HFF-Myc (cell line): ENCODE measurements around the gene IFNGR1.

Source experiments
- DNase-seq: peaks from one replicate; pipeline ENCODE4 v3.0.0-alpha.2; 2011; ENCODE audit warnings: low read depth; ENCODE audit errors: extremely low read depth
- H3K4me3 ChIP-seq: replicated peaks from 2 replicates; pipeline ENCODE4 v1.5.1; 2011; ENCODE audit warnings: low read depth, mild to moderate bottlenecking, control low read depth, low read length
- TF ChIP-seq, protein P1 (sequence below): IDR thresholded peaks from 2 replicates; pipeline ENCODE4 v1.5.1; 2012; ENCODE audit warnings: mild to moderate bottlenecking, low read depth, low read length, control low read depth; ENCODE audit errors: missing control alignments

Gene IFNGR1

DNA sequence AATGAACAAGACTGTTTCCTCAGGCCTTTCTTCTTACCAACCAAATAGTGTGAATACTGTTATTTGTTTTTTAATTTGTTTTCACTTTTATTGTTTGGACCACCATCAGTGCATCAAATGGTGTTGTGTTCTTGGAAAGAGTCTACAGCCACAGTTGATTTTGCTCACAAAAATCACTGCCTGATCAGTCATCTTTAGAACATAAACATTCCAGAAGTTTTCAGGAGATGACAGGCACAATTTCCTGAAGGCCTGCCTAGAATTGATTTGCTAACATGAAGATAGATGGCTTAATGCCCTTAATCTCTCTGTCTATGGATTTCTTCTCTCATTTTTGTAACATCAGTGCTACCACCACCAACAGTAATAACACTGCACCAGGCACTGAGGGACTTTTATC, 59.3 kb downstream of the IFNGR1 start:
- H3K4me3 ChIP-seq: no peak overlapping the region
- DNase-seq: no peak
- TF ChIP-seq, protein P1, sequence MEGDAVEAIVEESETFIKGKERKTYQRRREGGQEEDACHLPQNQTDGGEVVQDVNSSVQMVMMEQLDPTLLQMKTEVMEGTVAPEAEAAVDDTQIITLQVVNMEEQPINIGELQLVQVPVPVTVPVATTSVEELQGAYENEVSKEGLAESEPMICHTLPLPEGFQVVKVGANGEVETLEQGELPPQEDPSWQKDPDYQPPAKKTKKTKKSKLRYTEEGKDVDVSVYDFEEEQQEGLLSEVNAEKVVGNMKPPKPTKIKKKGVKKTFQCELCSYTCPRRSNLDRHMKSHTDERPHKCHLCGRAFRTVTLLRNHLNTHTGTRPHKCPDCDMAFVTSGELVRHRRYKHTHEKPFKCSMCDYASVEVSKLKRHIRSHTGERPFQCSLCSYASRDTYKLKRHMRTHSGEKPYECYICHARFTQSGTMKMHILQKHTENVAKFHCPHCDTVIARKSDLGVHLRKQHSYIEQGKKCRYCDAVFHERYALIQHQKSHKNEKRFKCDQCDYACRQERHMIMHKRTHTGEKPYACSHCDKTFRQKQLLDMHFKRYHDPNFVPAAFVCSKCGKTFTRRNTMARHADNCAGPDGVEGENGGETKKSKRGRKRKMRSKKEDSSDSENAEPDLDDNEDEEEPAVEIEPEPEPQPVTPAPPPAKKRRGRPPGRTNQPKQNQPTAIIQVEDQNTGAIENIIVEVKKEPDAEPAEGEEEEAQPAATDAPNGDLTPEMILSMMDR: no peak

DNA sequence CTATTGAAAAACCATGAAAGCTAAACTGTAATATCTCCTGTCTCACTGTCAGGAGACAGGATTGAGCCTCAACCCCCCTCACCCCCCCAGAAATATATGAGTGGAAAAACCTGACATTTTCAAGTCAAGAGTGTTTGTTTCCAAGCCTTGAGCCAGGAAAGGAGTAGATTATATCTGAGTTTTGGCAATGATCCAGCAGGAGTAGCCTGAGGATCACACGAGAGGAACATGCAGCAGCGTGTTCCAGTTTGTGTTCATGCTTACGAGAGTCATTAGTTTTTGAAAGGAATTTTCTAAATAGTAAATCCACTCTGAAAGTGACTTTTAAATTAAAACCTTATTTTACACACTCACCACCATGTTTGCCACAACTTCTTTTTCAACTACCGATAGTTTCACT, 61.6 kb downstream of the IFNGR1 start:
- TF ChIP-seq, protein P1: no peak
- no peak overlapping the region for H3K4me3 ChIP-seq
- DNase-seq: no peak

DNA sequence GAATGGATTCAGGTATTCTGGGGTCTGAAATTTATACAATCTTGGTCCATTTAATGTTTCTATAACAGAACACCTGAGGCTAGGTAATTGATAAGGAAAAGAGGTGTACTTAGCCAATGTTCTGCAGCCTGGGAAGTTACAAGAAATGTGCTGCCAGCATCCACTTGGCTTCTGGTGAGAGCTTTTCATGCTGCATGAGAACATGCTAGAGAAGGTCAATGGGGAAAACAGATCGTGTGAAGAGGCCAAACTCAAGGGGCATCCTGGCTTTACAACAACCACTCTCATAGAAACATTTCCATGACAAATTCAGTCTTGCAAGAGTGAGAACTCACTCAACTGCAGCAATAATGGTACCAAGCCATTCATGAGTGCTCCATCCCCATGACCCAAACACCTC, 62.5 kb downstream of the IFNGR1 start:
- TF ChIP-seq, protein P1: no peak
- H3K4me3 ChIP-seq: no peak overlapping the region
- DNase-seq: no peak

DNA sequence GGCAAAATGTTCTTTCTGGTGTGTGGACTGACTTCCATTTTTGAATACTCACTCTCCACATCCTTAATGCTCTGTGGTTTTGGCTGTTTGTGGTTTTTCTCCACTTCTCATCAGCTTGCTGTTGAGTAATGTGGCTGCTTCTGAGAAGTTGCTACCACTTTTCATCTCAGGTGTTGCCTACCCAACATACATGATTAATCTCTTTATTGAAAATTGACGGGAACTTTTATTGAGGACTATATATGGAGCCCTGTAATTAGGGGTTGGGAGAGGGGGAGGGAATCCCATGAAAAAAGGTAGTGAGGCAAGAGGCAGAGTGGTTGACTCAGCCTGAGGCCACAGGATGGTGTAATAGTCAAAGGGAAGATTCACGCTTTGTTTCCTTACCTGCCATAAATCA, 63.4 kb downstream of the IFNGR1 start:
- no peak overlapping the region for H3K4me3 ChIP-seq
- TF ChIP-seq, protein P1: no peak
- DNase-seq: no peak

DNA sequence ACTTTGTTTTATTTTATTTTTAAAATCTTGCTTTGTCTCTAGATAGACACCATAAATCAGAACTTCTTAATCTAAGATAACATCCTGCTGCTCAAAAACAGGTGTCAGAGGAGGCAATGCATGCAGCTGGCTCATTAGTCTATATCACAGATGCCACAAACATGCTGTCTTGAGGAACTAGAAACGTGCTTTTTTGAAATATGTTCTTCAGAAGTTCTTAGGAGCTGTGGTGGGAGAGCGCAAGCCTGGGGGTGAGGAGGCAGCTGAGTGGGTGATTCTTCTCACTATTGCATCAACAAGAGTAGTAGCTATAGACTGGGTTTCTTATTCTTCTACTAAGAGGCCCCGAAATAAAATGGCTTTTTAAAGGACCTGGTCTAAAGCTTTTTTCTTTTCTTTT, 69.1 kb downstream of the IFNGR1 start:
- TF ChIP-seq, protein P1: no peak
- H3K4me3 ChIP-seq: no peak overlapping the region
- DNase-seq: no peak

DNA sequence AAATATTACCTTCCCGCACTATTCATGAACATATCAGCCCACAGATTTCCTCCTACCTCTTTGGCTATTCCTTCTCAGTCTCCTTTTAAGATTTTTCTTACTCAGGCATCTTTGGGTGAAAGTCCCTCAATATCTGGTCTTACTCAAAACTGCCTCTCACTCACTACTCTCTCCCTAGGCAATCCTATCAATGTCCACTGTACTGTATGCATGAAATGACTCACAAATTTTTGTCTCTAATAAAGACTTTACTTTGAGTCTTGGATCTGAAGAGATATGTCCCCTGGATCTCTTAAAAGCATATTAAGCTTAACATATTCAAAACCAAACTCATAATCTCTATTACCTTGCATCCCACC, 70.2 kb downstream of the IFNGR1 start:
- no peak overlapping the region for H3K4me3 ChIP-seq
- DNase-seq: no peak
- TF ChIP-seq, protein P1: no peak

DNA sequence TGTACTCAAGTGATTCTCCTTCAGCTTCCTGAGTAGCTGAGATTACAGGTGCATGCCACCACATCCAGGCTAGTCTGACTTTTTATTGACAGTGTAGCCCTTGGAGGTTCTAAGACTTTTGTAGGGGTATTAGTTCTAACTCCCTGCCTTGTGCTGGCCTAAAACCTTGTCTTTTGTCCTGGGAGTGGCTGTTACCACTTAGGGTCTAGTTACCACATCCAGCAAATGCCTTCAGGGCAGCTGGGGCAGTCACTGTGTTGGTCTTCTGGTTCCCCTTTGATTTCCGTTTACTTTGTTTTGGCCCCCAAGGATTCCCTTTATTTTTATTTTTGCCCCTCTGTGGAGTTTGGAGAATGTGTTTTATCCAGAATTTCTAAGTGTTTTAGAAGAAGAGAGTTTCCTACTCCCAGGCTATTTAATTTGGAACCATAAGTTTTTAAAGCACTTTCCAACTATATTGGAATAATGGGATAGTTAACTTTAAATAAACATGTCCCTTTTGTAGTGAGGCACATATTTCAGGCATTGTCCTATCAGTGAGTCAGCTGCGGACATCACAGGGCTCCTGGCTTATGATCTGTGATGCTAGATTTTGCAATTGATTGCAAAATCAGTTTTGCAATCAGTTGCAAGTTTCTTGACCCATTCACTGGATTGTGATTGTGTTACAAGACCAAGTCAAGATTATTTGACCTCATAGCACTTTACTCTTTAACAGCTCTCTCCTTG, 70.7 kb downstream of the IFNGR1 start:
- TF ChIP-seq, protein P1: no peak
- H3K4me3 ChIP-seq: no peak overlapping the region
- no peak for DNase-seq
